ENCODE data around the gene HAUS7.

The HAUS7 gene

GRCh38 chrX:153434801-153435200 is 35.6 kb downstream of the HAUS7 start:
- no peak for DNase-seq
- Mint-ChIP-seq H3K36me3 (ENCODE audit: low read depth) (no peaks in the 10 kb centered on the region), H3K27ac (no peak overlapping the region), H3K27me3 (peaks cover 51% of the 10 kb centered on the region), H3K9me3 (peaks cover 2% of the 10 kb centered on the region), H3K4me1 (ENCODE audit: low read depth) (no peaks in the 10 kb centered on the region), H3K4me3 (no peak overlapping the region)

GRCh38 chrX:153433781-153434285 is 36.5 kb downstream of the HAUS7 start:
- Mint-ChIP-seq H3K9me3 (peaks cover 2% of the 10 kb centered on the region), H3K27ac (no peak overlapping the region), H3K4me3 (no peak overlapping the region)

GRCh38 chrX:153433161-153433680 is 37.2 kb downstream of the HAUS7 start:
- Mint-ChIP-seq H3K4me3 (no peak overlapping the region), H3K4me1 (ENCODE audit: low read depth) (no peaks in the 10 kb centered on the region), H3K27me3 (peaks cover 47% of the 10 kb centered on the region), H3K27ac (no peak overlapping the region), H3K9me3 (peaks cover 2% of the 10 kb centered on the region), H3K36me3 (ENCODE audit: low read depth) (no peaks in the 10 kb centered on the region)
- DNase-seq, result no peak

More at GRCh38 chrX:153433781-153434285, 36.5 kb downstream of the HAUS7 start:
- no peak for DNase-seq
- H3K36me3 Mint-ChIP-seq (ENCODE audit: low read depth), result no peaks in the 10 kb centered on the region
- H3K27me3 Mint-ChIP-seq, result peaks cover 51% of the 10 kb centered on the region
- H3K4me1 Mint-ChIP-seq (ENCODE audit: low read depth), result no peaks in the 10 kb centered on the region

- no peak for DNase-seq
- Mint-ChIP-seq H3K9me3 (peaks cover 2% of the 10 kb centered on the region), H3K36me3 (ENCODE audit: low read depth) (no peaks in the 10 kb centered on the region), H3K4me1 (ENCODE audit: low read depth) (no peaks in the 10 kb centered on the region), H3K27me3 (peaks cover 37% of the 10 kb centered on the region), H3K27ac (no peak overlapping the region), H3K4me3 (no peak overlapping the region)
Observed at GRCh38 chrX:153430796-153431195, 39.6 kb downstream of the HAUS7 start.

GRCh38 chrX:153426204-153426603 is 44.2 kb downstream of the HAUS7 start:
- H3K4me1 Mint-ChIP-seq (ENCODE audit: low read depth), result no peaks in the 10 kb centered on the region
- peaks cover 2% of the 10 kb centered on the region for H3K9me3 Mint-ChIP-seq
- H3K36me3 Mint-ChIP-seq (ENCODE audit: low read depth), result no peaks in the 10 kb centered on the region
- no peak overlapping the region for H3K4me3 Mint-ChIP-seq
- DNase-seq, result no peak
- H3K27ac Mint-ChIP-seq, result no peak overlapping the region
- H3K27me3 Mint-ChIP-seq, result peaks cover 17% of the 10 kb centered on the region

- H3K4me1 Mint-ChIP-seq (ENCODE audit: low read depth), result no peaks in the 10 kb centered on the region
- H3K27ac Mint-ChIP-seq, result no peak overlapping the region
- H3K36me3 Mint-ChIP-seq (ENCODE audit: low read depth), result peaks cover 3% of the 10 kb centered on the region
- peaks cover 13% of the 10 kb centered on the region for H3K27me3 Mint-ChIP-seq
- no peak for DNase-seq
- no peaks in the 10 kb centered on the region for H3K9me3 Mint-ChIP-seq
- no peak overlapping the region for H3K4me3 Mint-ChIP-seq
Observed at GRCh38 chrX:153423652-153424051, 46.7 kb downstream of the HAUS7 start.

GRCh38 chrX:153421856-153422255 is 48.5 kb downstream of the HAUS7 start:
- H3K9me3 Mint-ChIP-seq, result no peaks in the 10 kb centered on the region
- no peak overlapping the region for H3K27ac Mint-ChIP-seq
- H3K36me3 Mint-ChIP-seq (ENCODE audit: low read depth), result peaks cover 3% of the 10 kb centered on the region
- no peaks in the 10 kb centered on the region for H3K4me1 Mint-ChIP-seq (ENCODE audit: low read depth)
- H3K27me3 Mint-ChIP-seq, result peaks cover 16% of the 10 kb centered on the region
- H3K4me3 Mint-ChIP-seq, result no peak overlapping the region
- no peak for DNase-seq

GRCh38 chrX:153420851-153421599 is 49.4 kb downstream of the HAUS7 start:
- Mint-ChIP-seq H3K27ac (no peak overlapping the region), H3K27me3 (peaks cover 21% of the 10 kb centered on the region), H3K4me3 (no peak overlapping the region), H3K4me1 (ENCODE audit: low read depth) (no peaks in the 10 kb centered on the region), H3K36me3 (ENCODE audit: low read depth) (peaks cover 3% of the 10 kb centered on the region), H3K9me3 (no peaks in the 10 kb centered on the region)
- no peak for DNase-seq

GRCh38 chrX:153417637-153418036 is 52.7 kb downstream of the HAUS7 start:
- peaks cover 3% of the 10 kb centered on the region for H3K36me3 Mint-ChIP-seq (ENCODE audit: low read depth)
- H3K4me3 Mint-ChIP-seq, result no peak overlapping the region
- no peak for DNase-seq
- no peak overlapping the region for H3K27ac Mint-ChIP-seq
- H3K9me3 Mint-ChIP-seq, result no peaks in the 10 kb centered on the region
- H3K27me3 Mint-ChIP-seq, result peaks cover 18% of the 10 kb centered on the region
- no peaks in the 10 kb centered on the region for H3K4me1 Mint-ChIP-seq (ENCODE audit: low read depth)

GRCh38 chrX:153416781-153417450 is 53.5 kb downstream of the HAUS7 start:
- Mint-ChIP-seq H3K4me1 (ENCODE audit: low read depth) (peaks cover 7% of the 10 kb centered on the region), H3K9me3 (no peaks in the 10 kb centered on the region), H3K36me3 (ENCODE audit: low read depth) (peaks cover 3% of the 10 kb centered on the region), H3K27me3 (peaks cover 22% of the 10 kb centered on the region), H3K27ac (no peak overlapping the region), H3K4me3 (no peak overlapping the region)
- DNase-seq, result no peak

- no peak for DNase-seq
- Mint-ChIP-seq H3K4me1 (ENCODE audit: low read depth) (peaks cover 11% of the 10 kb centered on the region), H3K36me3 (ENCODE audit: low read depth) (no peaks in the 10 kb centered on the region), H3K27me3 (peaks cover 29% of the 10 kb centered on the region), H3K27ac (no peak overlapping the region), H3K4me3 (no peak overlapping the region), H3K9me3 (no peaks in the 10 kb centered on the region)
Observed at GRCh38 chrX:153414856-153415510, 55.4 kb downstream of the HAUS7 start.

- Mint-ChIP-seq H3K4me1 (ENCODE audit: low read depth) (peaks cover 11% of the 10 kb centered on the region), H3K27ac (no peak overlapping the region), H3K27me3 (peaks cover 24% of the 10 kb centered on the region), H3K9me3 (no peaks in the 10 kb centered on the region), H3K4me3 (no peak overlapping the region), H3K36me3 (ENCODE audit: low read depth) (no peaks in the 10 kb centered on the region)
- DNase-seq, result no peak
Observed at GRCh38 chrX:153413731-153414130, 56.6 kb downstream of the HAUS7 start.

- H3K4me1 Mint-ChIP-seq (ENCODE audit: low read depth), result peaks cover 11% of the 10 kb centered on the region
- no peaks in the 10 kb centered on the region for H3K9me3 Mint-ChIP-seq
- H3K27me3 Mint-ChIP-seq, result peaks cover 23% of the 10 kb centered on the region
- no peak for DNase-seq
- H3K36me3 Mint-ChIP-seq (ENCODE audit: low read depth), result no peaks in the 10 kb centered on the region
- H3K4me3 Mint-ChIP-seq, result peak overlapping the region; percentile 71
- H3K27ac Mint-ChIP-seq, result no peak overlapping the region
Observed at GRCh38 chrX:153412746-153413720, 57.3 kb downstream of the HAUS7 start.

Data from activated T-cell treated with anti-CD3 and anti-CD28 coated beads, Interleukin-2, amount 50 U/mL, for 24 hours (primary cell).